Measurements from ENCODE around the gene NADK.

DNA sequence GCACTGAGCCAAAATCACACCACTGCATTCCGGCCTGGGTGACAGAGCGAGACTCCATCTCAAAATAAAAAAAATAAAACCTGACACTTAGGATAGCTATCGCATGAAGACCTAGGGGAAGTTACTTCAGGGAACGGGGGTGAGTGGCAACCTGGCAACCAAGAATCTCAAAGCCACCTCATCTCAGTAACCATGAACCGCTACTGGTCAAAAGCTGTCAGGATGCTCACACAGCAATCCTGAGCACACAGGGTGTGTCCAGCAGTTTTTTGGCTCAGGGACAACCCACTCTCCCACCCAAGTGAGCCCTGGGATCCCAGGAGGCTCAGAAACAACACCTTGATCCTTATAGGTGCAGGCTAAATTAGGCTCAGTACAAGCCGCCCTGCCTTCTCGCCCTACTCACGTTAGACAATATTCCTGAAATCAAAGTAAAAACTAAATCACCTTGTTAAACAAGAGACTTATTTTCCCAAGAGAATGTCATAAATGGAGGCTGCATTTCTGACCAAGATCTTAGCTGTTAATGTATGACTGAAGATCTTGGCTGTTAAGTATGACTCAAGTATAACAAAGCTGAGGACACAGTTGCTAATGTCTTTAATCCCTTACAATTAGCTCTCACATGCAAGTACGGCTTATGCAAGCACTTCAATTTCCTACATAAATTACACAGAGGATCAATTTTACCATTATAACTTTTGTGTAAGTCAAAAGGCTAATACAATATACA, 48.3 kb upstream of the NADK start:
- no peak for TF ChIP-seq POLR2A (IDR thresholded peaks at IDR 0.05)
- TF ChIP-seq, protein P1, sequence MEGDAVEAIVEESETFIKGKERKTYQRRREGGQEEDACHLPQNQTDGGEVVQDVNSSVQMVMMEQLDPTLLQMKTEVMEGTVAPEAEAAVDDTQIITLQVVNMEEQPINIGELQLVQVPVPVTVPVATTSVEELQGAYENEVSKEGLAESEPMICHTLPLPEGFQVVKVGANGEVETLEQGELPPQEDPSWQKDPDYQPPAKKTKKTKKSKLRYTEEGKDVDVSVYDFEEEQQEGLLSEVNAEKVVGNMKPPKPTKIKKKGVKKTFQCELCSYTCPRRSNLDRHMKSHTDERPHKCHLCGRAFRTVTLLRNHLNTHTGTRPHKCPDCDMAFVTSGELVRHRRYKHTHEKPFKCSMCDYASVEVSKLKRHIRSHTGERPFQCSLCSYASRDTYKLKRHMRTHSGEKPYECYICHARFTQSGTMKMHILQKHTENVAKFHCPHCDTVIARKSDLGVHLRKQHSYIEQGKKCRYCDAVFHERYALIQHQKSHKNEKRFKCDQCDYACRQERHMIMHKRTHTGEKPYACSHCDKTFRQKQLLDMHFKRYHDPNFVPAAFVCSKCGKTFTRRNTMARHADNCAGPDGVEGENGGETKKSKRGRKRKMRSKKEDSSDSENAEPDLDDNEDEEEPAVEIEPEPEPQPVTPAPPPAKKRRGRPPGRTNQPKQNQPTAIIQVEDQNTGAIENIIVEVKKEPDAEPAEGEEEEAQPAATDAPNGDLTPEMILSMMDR (IDR thresholded peaks at IDR 0.05) = no peak
